ENCODE measurements around the gene AQP6.
"Not testable (repeated sequence)": the region's sequence is repeated elsewhere in the genome, so short reads cannot be mapped to it uniquely, and the experiment has no call there.

Gene AQP6

GRCh38 chr12:49969651-49970429 lies 2.9 kb upstream of the AQP6 start:
- DNase-seq (ENCODE audit: low read depth, low spot score): no peak

DNA sequence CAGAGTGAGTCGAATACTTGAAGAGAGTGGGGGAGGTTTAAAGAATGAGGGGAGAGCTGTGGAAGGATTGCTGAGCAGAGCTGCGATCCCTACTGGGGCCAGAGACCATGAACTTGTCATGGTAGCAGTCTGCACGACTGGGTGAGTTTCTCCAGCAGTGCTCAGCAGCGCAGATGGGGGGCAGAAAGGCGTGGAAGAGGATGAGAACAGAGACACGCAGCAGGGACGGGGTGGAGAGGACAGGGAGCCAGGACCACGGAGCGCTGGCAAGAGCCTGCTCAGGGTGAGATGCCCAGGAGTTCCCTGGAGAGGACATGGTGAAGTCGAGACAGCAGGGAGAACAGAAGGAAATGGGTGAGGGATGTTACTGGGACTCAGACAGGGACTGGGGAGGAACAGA lies 2.1 kb upstream of the AQP6 start:
- no peak for DNase-seq (ENCODE audit: low read depth, low spot score)

- no peak for DNase-seq (ENCODE audit: low read depth, low spot score)
These were observed 1.6 kb upstream of the AQP6 start for GRCh38 chr12:49971141-49971540.

GRCh38 chr12:49972129-49972528 lies 618 bp upstream of the AQP6 start:
- DNase-seq (ENCODE audit: low read depth, low spot score): no peak

DNA sequence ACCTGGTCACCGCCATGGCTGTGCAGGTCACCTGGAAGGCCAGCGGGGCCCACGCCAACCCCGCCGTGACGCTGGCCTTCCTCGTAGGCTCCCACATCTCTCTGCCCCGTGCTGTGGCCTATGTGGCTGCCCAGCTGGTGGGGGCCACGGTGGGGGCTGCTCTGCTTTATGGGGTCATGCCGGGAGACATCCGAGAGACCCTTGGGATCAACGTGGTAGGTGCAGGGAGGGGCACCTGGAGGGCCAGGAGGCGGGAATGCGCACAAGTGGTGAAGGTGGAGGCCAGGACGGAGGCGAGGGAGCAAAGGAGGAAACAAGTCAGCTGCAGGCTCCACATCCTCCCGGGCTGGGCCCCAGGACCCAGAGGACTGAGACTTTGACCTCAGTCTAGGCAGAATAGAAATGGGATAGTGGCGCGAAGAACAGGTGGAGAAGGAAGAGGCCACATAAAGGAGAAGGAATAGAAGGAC lies 649 bp downstream of the AQP6 start:
- DNase-seq (ENCODE audit: low read depth, low spot score): no peak

- DNase-seq (ENCODE audit: low read depth, low spot score): no peak
These were observed 1.5 kb downstream of the AQP6 start for GRCh38 chr12:49974231-49974675.

- DNase-seq (ENCODE audit: low read depth, low spot score): no peak
These were observed 2.0 kb downstream of the AQP6 start for GRCh38 chr12:49974677-49975317.

- DNase-seq (ENCODE audit: low read depth, low spot score): no peak
These were observed 2.6 kb downstream of the AQP6 start for GRCh38 chr12:49975318-49975761.

DNA sequence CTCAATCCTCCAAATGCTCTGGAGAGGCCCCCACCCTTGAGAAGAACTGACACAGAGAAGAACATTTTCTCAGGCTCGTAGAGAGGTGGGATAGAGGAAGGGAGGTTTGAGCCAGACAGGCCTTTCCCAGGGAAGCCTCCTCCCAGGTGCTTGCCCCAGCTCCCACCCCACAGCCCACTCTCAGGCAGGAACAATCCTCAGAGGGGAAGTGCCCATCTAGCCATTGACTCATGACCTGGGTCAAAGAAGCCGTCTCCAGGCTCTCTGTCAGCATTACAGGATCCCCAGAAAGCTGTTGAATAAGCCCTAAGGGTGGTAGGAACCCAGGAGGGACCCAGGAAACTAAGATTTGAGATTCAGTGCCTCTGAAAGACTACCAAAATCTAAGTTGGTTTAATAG lies 3.8 kb downstream of the AQP6 start:
- DNase-seq (ENCODE audit: low read depth, low spot score): no peak

DNA sequence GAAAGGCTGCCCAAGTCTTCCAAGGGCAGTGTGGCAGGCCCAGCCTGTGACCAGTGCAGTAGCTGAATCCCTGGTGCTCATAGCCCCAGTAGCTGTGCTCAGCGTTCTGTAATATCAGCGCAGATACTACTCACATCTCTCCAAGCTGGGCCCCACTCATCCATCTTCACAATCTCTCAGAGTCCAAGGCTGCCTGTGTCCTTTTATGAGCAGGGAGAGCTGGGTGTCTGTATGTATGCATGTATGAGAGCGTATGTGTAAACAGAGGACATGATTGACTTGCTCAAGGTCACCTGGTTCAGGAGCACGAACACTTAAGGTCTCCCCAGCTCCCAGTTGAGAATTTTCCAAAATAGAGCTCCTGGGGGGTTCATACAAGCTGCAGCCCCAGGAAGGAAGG lies 5.4 kb downstream of the AQP6 start:
- DNase-seq (ENCODE audit: low read depth, low spot score): no peak

DNA sequence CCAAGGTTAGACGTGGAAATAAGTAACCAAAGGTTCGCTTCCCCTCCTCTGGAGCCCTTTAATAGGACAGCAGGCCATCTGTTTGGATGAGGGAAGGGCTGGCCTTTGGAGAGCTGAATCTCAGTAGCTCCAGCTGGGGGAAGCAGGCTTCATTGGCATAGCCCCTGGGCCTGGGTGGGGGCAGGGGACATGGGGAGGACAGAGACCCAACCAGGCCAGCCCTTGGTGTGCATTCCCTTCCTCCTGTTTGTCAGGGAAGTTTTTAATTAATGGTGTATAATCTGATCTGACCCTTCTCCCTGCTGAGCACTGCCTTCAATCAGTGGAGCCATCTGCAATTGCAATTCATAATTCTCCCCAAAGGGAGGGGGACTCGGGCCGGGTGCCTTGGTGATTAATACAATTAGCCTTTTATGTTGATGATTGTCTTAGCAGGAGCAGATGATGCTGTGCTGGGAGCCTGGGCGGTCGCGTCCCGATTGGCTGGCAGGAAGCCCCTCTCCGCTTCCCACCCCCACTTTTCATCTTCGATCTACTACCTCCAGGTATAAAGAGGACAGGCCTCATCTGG lies 6.4 kb downstream of the AQP6 start:
- DNase-seq (ENCODE audit: low read depth, low spot score): no peak

DNA sequence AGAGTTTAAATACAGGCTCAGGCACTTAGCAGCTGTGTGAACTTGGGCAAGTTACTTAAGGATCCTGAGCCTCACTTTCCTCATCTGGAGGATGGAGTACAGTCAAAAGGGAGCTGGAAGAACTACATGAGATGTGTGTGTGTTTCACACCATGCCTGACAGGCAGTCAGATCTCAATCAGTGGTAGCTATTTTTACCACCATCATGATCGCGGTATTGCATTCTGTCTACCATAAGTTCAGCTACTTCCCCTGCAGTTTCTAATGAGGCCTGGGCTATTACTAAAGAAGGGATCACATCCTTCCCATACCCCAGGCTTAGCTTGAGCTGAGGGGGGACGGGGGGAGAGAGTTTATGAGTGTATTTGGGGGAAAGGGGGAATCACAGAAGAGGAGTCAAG lies 7.0 kb downstream of the AQP6 start:
- no peak for DNase-seq (ENCODE audit: low read depth, low spot score)

GRCh38 chr12:49980501-49981349 lies 8.0 kb downstream of the AQP6 start:
- no peak for DNase-seq (ENCODE audit: low read depth, low spot score)

- DNase-seq (ENCODE audit: low read depth, low spot score): no peak
These were observed 9.7 kb downstream of the AQP6 start for GRCh38 chr12:49982246-49983087.

- DNase-seq (ENCODE audit: low read depth, low spot score): no peak
These were observed 11.1 kb downstream of the AQP6 start for GRCh38 chr12:49983892-49984291.

DNA sequence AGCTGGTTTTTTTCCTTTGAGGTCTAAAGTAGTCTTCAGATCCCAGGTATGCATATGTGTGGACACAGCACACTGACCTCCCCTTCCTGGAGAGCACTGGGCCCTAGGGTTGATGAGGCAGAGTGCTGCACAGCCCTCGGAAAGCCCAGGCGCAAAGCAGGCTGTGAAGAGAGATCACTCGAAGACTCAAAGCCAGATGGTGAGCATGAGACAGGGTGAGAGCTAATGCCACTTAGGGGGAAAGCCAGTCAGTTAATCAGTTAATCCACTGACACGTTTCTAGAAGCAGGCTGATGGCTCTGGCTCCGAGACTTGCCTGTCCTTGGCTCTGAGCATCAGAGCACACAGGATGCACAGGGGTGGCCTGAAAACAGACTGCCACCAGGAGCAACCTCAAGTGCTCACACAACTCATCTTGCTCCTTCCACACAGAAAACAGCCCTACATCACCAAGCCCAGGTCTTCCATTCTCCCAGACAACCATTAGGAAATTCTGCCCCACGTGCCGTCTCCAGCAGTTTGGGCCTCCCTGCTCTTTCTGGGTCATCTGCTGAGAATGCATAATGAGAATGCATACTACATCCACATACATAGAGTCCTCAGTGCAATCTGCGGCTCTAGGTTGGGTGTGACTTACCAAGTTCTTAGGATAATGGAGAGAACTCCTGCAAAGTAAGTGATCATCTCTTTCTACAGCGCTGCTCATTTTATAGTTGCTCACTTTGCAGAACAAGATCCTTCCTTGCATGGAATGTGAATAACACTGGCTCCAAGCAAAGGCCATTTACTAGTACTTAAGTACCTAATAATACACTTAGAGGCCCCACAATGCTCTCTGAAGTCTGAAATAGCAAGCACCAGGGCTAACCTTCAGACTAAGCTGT lies 12.0 kb downstream of the AQP6 start:
- DNase-seq (ENCODE audit: low read depth, low spot score): no peak

DNA sequence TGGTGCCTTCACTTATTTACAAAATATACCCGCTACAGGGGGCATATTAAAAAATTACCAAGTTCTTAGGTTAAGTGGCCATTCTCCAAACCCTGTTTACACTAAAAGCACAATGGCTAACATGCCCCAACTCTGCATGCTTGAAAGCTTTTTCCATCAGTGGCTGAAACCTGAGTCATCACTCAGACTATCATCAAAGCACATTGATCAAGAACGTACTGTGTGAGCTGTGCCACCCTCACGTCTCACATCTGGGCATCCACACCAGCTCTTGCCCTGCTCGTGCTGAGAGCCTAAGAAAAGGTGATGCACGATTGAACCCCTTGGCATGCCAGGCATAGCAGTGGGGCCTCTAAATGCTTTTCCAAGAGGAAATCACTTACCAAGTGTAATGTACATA lies 13.2 kb downstream of the AQP6 start:
- no peak for DNase-seq (ENCODE audit: low read depth, low spot score)

DNA sequence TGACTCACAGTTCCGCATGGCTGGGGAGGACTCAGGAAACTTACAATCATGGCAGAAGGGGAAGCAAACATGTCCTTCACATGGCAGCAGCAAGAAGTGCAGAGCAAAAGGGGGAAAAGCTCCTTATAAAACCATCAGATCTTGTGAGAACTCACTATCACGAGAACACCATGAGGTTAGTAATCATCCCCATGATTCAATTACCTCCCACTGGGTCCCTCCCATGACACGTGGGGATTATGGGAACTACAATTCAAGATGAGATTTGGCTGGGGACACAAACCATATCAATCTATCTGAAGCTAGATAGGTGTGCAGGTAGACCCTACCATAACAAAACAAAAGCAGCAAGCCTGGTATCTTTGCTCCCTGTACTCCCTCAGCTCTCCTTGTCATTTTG lies 13.7 kb downstream of the AQP6 start:
- not testable (repeated sequence) for DNase-seq (ENCODE audit: low read depth, low spot score)

DNA sequence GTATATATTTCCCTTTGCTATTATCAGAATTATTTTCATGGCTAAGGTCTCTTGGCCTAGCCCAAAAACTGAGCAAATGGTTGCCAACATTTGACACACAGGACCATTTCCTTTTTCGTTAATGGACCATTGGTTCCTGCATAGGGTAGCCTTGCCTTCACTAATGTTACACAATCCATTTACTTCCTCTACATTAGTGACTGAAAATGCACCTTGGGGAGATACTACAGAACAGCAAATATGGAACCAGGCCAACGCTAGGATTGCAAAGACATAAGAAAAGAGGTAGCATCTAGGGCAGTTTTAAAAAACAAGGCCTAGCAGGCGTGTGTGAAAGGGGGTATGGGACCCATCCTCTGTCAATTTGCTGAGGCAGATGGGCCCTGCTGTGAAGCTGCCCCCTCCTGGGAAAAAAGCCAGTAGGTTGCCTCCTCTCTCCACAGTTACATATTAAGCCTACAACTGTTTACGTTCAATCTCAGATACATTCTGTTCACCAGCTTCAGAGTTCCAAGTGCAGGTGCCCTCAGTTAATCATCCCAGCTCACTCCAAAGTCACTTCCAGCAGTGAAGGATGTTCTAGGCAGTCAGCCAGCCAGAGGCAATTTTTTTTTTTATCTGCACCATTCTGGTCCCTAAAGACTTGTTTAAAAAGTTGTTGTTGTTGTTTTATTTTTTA lies 15.0 kb downstream of the AQP6 start:
- DNase-seq (ENCODE audit: low read depth, low spot score): no peak
